K562 treated with DMSO at 1 percent for 4 hours (cell line): ENCODE measurements around the gene NFATC4. TPM values are rescaled to one million over a fixed set of nuclear protein-coding genes. Genes with fewer than 3 reads are reported as not detected.

Experiments
- total RNA-seq: library from RNA; unstranded; fragments of 300-600 nt; gene quantifications from 2 replicates; pipeline ENCODE4 v1.2.3, GENCODE V29; 2022; ENCODE audit not compliant: insufficient read depth

The NFATC4 gene
- 2.9 and 5.1 TPM in 2 replicates for total RNA-seq

DNA sequence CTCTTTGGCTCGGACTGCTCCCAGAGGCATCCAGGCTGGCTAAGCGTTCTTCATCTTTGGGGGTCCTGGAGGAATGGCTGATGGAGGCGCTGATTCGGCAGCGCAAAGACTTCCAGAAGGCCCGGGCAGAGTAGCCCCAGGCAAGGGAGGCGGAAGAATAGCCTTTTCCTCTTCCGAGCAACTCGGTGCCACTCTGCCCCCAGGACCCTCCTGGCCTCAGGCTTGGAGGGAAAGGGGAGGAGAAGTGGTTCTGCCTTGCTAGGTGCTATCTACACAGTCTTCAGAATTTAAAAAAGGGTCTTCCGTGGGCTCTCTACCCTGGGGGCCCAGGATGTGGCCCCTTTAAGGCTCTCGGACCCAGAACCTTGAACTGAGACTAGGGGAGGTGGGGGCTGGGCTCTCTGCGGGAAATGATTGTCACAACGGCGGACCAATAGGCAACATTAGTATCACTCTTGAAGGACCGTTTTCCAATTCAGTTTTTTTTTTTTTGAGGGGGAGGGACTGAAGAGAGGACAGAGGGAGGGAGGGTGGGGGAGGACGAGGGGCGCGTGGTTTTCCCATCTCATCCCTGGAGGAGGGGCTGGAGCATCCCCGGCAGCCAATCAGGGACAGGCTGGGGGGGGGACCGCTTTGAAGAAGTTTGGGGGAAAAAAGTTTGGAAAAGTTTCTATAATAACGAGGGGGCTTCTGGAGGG is at the start of gene NFATC4:
Gene NFATC4, plus strand, starts transcription at position 671 of the 698 bp plus-strand sequence. CDS start 157 bp downstream, outside the sequence.

DNA sequence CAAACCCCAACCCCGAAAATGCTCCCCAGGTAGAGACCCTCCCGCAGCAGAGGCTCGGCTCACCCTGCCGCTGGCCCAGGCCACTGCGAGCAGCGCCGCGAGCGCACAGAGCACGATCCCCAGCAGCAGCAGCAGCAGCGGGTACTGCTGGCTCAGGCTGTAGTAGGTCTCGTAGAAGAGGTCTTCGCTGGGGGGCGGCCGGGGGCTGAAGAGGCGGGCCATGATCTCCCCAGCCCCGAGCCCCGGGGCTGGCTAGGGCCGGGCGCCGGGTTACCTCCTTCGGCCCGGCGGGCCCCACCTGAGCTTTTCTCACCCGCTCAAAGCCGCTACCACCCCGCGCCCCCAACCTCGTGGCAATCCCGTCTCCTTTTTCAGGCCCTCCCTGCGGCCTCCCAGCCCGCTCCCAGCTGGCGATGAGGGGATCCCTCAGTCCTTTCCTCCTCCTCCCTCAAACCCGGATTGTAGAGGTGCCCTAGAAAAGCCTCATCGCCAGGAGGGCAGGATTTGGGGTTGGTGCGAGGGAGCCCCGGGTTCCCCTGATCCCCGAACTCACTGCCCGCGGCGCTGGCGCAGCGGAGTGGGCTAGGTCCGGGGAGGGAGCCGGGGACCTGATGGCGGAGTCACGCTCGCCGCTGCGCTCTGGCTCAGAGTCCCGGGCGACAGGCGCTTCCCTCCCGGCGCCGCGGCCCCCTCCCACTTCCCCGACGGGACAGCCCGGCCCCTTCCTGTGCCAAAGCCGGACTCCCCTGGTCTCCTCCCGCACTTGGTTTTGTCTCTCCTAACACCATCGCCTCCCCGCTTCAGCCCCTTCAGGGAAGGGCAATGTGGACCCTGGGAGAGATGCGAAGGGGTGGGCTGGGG is 33.3 kb upstream of the NFATC4 start, which contains the start of gene ADCY4:
Gene ADCY4, minus strand, starts transcription at position 641 of the 861 bp plus-strand sequence. Its CDS starts 419 bp downstream, at position 222.

DNA sequence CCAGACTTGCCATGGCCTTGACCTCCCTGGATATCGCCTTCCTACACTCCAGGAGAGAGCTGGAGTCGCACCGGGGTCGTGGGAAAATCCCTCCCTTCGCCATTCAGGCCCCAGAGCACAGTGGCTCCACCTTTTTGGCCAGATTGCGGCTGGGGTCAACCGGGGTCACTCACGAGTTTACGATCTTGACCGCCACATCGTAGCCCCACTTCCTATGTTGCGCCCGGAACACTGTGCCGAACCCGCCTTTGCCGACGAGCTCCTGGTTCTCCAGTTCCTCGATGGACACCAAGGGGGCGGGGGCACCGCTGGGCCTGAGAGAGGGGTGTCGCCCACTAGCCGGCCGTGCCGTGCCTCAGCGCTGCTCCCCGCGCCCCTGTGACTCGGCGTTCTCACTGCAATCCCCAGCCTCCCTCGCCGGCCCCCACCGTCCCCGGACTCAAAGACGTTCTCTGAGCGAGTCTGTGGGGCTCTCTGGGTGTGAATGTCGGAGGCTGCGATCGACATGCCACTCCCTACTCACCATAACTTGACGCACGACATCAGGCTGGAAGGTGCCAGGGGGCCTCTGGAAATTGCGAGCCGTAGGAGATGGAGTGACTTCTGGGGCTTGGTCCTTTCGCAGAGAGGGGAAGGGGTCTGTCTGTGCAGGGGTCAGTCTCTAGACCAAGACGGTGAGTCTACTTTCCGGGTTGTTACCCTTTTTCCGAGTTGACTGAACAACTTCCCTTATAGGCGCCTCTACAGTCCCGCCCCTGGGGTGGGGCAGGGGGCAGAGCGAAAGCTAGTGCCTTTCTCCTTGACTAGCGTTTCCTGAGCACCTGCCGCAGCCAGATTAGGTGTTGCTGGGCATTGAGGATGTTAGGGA is 28.5 kb upstream of the NFATC4 start, which contains the start of gene RIPK3:
Gene RIPK3, minus strand, starts transcription at position 708 of the 868 bp plus-strand sequence. Its CDS starts 165 bp downstream, at position 543.

DNA sequence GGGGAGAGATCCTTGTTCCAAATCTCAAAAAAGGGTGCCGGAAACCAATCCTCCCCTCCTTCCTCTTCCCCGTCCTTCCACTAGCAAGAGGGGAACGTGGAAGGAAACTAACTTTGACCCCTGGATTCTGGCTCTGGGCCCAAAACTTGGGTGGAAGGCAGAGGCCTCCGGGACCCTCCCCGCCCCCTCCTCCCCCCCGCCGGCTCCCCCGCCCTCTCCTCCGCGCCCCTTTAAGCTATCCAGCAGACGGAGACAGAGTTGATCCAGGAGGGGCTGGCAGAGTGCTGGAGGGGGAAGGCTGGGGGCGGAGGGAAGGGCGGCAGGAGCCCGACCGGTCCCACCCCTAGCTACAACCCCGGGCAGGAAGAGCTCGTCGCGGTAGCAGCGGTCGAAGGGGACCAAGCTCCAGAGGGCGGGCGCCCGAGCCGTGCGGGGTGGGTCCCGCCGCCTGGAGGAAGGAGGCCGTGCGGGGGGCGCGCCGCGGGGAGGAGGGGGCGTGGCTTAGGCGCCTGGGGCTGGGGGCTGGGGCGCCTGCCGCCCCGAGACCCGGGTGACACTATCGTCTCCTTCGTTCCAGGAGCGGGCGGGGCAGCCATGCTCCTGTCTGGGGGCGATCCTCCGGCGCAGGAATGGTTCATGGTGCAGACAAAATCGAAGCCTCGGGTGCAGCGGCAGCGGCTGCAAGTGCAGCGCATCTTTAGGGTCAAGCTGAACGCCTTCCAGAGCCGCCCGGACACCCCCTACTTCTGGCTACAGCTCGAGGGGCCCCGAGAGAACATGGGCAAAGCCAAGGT is 30.9 kb downstream of the NFATC4 start, which contains the start of gene NYNRIN:
Gene NYNRIN, plus strand, starts transcription at position 351 of the 794 bp plus-strand sequence. Its CDS starts 244 bp downstream, at position 595.

Other genes starting within 250 kb of the NFATC4 start
- gene FITM1, start 237.5 kb upstream of the NFATC4 start, total RNA-seq: not detected in 2 replicates
- gene PSME1, start 232.0 kb upstream of the NFATC4 start, total RNA-seq: 171 and 172 TPM in 2 replicates
- gene EMC9, start 226.6 kb upstream of the NFATC4 start, total RNA-seq: 29.6 and 36.4 TPM in 2 replicates
- gene PSME2, start 221.6 kb upstream of the NFATC4 start, total RNA-seq: 160 and 167 TPM in 2 replicates
- gene RNF31, start 220.7 kb upstream of the NFATC4 start, total RNA-seq: 17.0 and 21.3 TPM in 2 replicates
- gene IRF9, start 206.9 kb upstream of the NFATC4 start, total RNA-seq: 9.3 and 20.9 TPM in 2 replicates
- 5.1 and 7.1 TPM in 2 replicates for gene REC8, start 196.1 kb upstream of the NFATC4 start, total RNA-seq
- gene IPO4, start 179.4 kb upstream of the NFATC4 start, total RNA-seq: 23.4 and 27.8 TPM in 2 replicates
- 16.4 and 22.0 TPM in 2 replicates for gene TM9SF1, start 172.7 kb upstream of the NFATC4 start, total RNA-seq
- 1.1 and 2.2 TPM in 2 replicates for gene TSSK4, start 162.5 kb upstream of the NFATC4 start, total RNA-seq
- 57.8 and 78.5 TPM in 2 replicates for gene CHMP4A, start 154.7 kb upstream of the NFATC4 start, total RNA-seq
- 7.5 and 10.8 TPM in 2 replicates for gene MDP1, start 152.1 kb upstream of the NFATC4 start, total RNA-seq
- gene NEDD8, start 135.8 kb upstream of the NFATC4 start, total RNA-seq: 140 and 150 TPM in 2 replicates
- 55.3 and 68.0 TPM in 2 replicates for gene GMPR2, start 135.3 kb upstream of the NFATC4 start, total RNA-seq
- gene TINF2, start 125.6 kb upstream of the NFATC4 start, total RNA-seq: 15.0 and 16.1 TPM in 2 replicates
- 0.88 and 1.5 TPM in 2 replicates for gene TGM1, start 105.0 kb upstream of the NFATC4 start, total RNA-seq
- 15.3 and 18.0 TPM in 2 replicates for gene RABGGTA, start 96.6 kb upstream of the NFATC4 start, total RNA-seq
- 22.2 and 26.0 TPM in 2 replicates for gene DHRS1, start 68.4 kb upstream of the NFATC4 start, total RNA-seq
- gene NOP9, start 68.3 kb upstream of the NFATC4 start, total RNA-seq: 4.7 and 6.1 TPM in 2 replicates
- not detected in 2 replicates for gene CIDEB, start 60.2 kb upstream of the NFATC4 start, total RNA-seq
- 2.2 and 6.4 TPM in 2 replicates for gene LTB4R2, start 58.0 kb upstream of the NFATC4 start, total RNA-seq
- gene LTB4R, start 56.7 kb upstream of the NFATC4 start, total RNA-seq: 4.0 and 5.3 TPM in 2 replicates
- 0.59 TPM in 1 of 2 replicates, not detected in the other for gene ADCY4, start 33.1 kb upstream of the NFATC4 start, total RNA-seq
- not detected in 2 replicates for gene RIPK3, start 28.2 kb upstream of the NFATC4 start, total RNA-seq
- 0.94 and 1.3 TPM in 2 replicates for gene NYNRIN, start 30.8 kb downstream of the NFATC4 start, total RNA-seq
- gene CBLN3, start 61.5 kb downstream of the NFATC4 start, total RNA-seq: 0.71 TPM in 1 of 2 replicates, not detected in the other
- gene KHNYN, start 61.8 kb downstream of the NFATC4 start, total RNA-seq: 24.9 and 30.8 TPM in 2 replicates
- 51.9 and 69.4 TPM in 2 replicates for gene SDR39U1, start 74.6 kb downstream of the NFATC4 start, total RNA-seq
- not detected in 2 replicates for gene CMA1, start 140.1 kb downstream of the NFATC4 start, total RNA-seq
- gene CTSG, start 208.1 kb downstream of the NFATC4 start, total RNA-seq: not detected in 2 replicates
- gene GZMH, start 241.5 kb downstream of the NFATC4 start, total RNA-seq: 2.0 TPM in 1 of 2 replicates, not detected in the other